H9 (cell line): Measurements from ENCODE around the gene ARHGAP40. TPM values are rescaled to one million over a fixed set of nuclear protein-coding genes. Genes with fewer than 3 reads are reported as not detected.
A peak's percentile ranks its signal among the peaks of the same experiment; 100 is the strongest.

Experiments used
- DNase-seq: peaks from one replicate; pipeline ENCODE4 v3.0.0-alpha.2; 2017
- H2AFZ ChIP-seq: one replicate; pipeline ENCODE4 v1.6.1; 2013; ENCODE audit warnings: mild to moderate bottlenecking, low read length, control low read depth, moderate library complexity
- H2AK5ac ChIP-seq: 2 replicates; pipeline ENCODE4 v1.6.1; 2013; ENCODE audit warnings: low read length, control low read depth, mixed read lengths; ENCODE audit not compliant: insufficient read length
- H2BK120ac ChIP-seq: one replicate; pipeline ENCODE4 v1.6.1; 2013; ENCODE audit warnings: low read depth, mild to moderate bottlenecking, low read length, control low read depth, inconsistent platforms; ENCODE audit not compliant: poor library complexity, severe bottlenecking
- H2BK12ac ChIP-seq: 2 replicates; pipeline ENCODE4 v1.6.1; 2013; ENCODE audit warnings: low read length, control low read depth, mixed read lengths, low read depth; ENCODE audit not compliant: insufficient read length
- H2BK15ac ChIP-seq: 2 replicates; pipeline ENCODE4 v1.6.1; 2013; ENCODE audit warnings: low read depth, low read length, control low read depth
- H2BK20ac ChIP-seq: one replicate; pipeline ENCODE4 v1.6.1; 2013; ENCODE audit warnings: low read depth, mild to moderate bottlenecking, low read length, control low read depth, inconsistent platforms; ENCODE audit not compliant: poor library complexity, severe bottlenecking
- H2BK5ac ChIP-seq: 2 replicates; pipeline ENCODE4 v1.6.1; 2013; ENCODE audit warnings: low read length, control low read depth, mixed read lengths; ENCODE audit not compliant: insufficient read length
- H3K14ac ChIP-seq: 2 replicates; pipeline ENCODE4 v1.6.1; 2013; ENCODE audit warnings: low read length, control low read depth; ENCODE audit not compliant: insufficient read depth
- H3K18ac ChIP-seq: 2 replicates; pipeline ENCODE4 v1.6.1; 2013; ENCODE audit warnings: low read depth, mild to moderate bottlenecking, mixed read lengths, low read length, control low read depth; ENCODE audit not compliant: insufficient read length
- H3K23ac ChIP-seq: 2 replicates; pipeline ENCODE4 v1.6.1; 2013; ENCODE audit warnings: low read length, control low read depth, mixed read lengths, low read depth; ENCODE audit not compliant: insufficient read length
- H3K23me2 ChIP-seq: 2 replicates; pipeline ENCODE4 v1.6.1; 2013; ENCODE audit warnings: low read depth, mild to moderate bottlenecking, mixed read lengths, low read length, control low read depth; ENCODE audit not compliant: insufficient read length, poor library complexity, severe bottlenecking
- H3K27ac ChIP-seq: 2 replicates; pipeline ENCODE4 v1.5.1; 2013; ENCODE audit warnings: low read length, control low read depth, mixed read lengths, low read depth; ENCODE audit not compliant: insufficient read length
- H3K27me3 ChIP-seq: 2 replicates; pipeline ENCODE4 v1.6.1; 2013; ENCODE audit warnings: low read length, control low read depth, inconsistent platforms; ENCODE audit not compliant: insufficient read depth
- H3K4ac ChIP-seq: 2 replicates; pipeline ENCODE4 v1.6.1; 2013; ENCODE audit warnings: low read depth, mild to moderate bottlenecking, control low read depth, inconsistent platforms, low read length, moderate library complexity
- H3K4me1 ChIP-seq: 2 replicates; pipeline ENCODE4 v1.6.1; 2013; ENCODE audit warnings: low read length, control low read depth, inconsistent platforms; ENCODE audit not compliant: insufficient read depth
- H3K4me2 ChIP-seq: 2 replicates; pipeline ENCODE4 v1.6.1; 2013; ENCODE audit warnings: low read length, control low read depth, mixed read lengths; ENCODE audit not compliant: insufficient read length, insufficient read depth
- H3K56ac ChIP-seq: 2 replicates; pipeline ENCODE4 v1.6.1; 2013; ENCODE audit warnings: low read depth, mild to moderate bottlenecking, mixed read lengths, low read length, control low read depth; ENCODE audit not compliant: insufficient read length
- H3K79me1 ChIP-seq: 2 replicates; pipeline ENCODE4 v1.6.1; 2013; ENCODE audit warnings: low read depth, mild to moderate bottlenecking, moderate library complexity, low read length, control low read depth, inconsistent platforms; ENCODE audit not compliant: insufficient read depth, poor library complexity, severe bottlenecking
- H3K79me2 ChIP-seq: 2 replicates; pipeline ENCODE4 v1.6.1; 2013; ENCODE audit warnings: low read length, control low read depth, inconsistent platforms; ENCODE audit not compliant: insufficient read depth
- H3K9ac ChIP-seq: 2 replicates; pipeline ENCODE4 v1.6.1; 2013; ENCODE audit warnings: low read length, control low read depth, mixed read lengths; ENCODE audit not compliant: insufficient read length; ENCODE audit errors: extremely low read depth
- H3K9me3 ChIP-seq: one replicate; pipeline ENCODE4 v1.6.1; 2013; ENCODE audit warnings: low read depth, low read length, inconsistent platforms; ENCODE audit not compliant: control insufficient read depth
- H3T11ph ChIP-seq: one replicate; pipeline ENCODE4 v1.6.1; 2013; ENCODE audit warnings: mild to moderate bottlenecking, low read length, control low read depth, inconsistent platforms
- H4K20me1 ChIP-seq: one replicate; pipeline ENCODE4 v1.6.1; 2013; ENCODE audit not compliant: control insufficient read depth, insufficient read length, insufficient read depth
- H4K5ac ChIP-seq: 2 replicates; pipeline ENCODE4 v1.6.1; 2013; ENCODE audit warnings: low read depth, mild to moderate bottlenecking, mixed read lengths, low read length, control low read depth; ENCODE audit not compliant: insufficient read length
- H4K8ac ChIP-seq: replicated peaks from 2 replicates; pipeline ENCODE4 v1.6.1; 2013; ENCODE audit warnings: low read length, control low read depth, mixed read lengths, low read depth; ENCODE audit not compliant: insufficient read length
- H4K91ac ChIP-seq: 2 replicates; pipeline ENCODE4 v1.6.1; 2013; ENCODE audit warnings: low read depth, mild to moderate bottlenecking, moderate library complexity, mixed read lengths, low read length, control low read depth; ENCODE audit not compliant: insufficient read length
- H3K27ac Mint-ChIP-seq, 3 experiments: 2 replicates in 2 of 3; 3 replicates in 1 of 3; pipeline ENCODE4 v1.8.0; 2020 to 2021; ENCODE audit warnings: mixed read lengths in 3 of 3, mild to moderate bottlenecking in 1 of 3, moderate library complexity in 1 of 3
- H3K27me3 Mint-ChIP-seq: 2 replicates; pipeline ENCODE4 v1.8.0; 2021; ENCODE audit warnings: low read depth, mild to moderate bottlenecking, moderate library complexity, mixed read lengths
- H3K36me3 Mint-ChIP-seq, 3 experiments: 2 replicates in 2 of 3; 3 replicates in 1 of 3; pipeline ENCODE4 v1.8.0; 2020 to 2021; ENCODE audit warnings: low read depth in 3 of 3, mixed read lengths in 3 of 3; ENCODE audit not compliant: insufficient read depth in 1 of 3
- H3K4me1 Mint-ChIP-seq, 2 experiments: 2 replicates each; pipeline ENCODE4 v1.8.0; 2020; ENCODE audit warnings: mixed read lengths in 2 of 2
- H3K4me3 Mint-ChIP-seq, 2 experiments: 2 replicates in 1 of 2; 3 replicates in 1 of 2; pipeline ENCODE4 v1.8.0; 2020 to 2021; ENCODE audit warnings: mild to moderate bottlenecking in 2 of 2, mixed read lengths in 2 of 2, moderate library complexity in 1 of 2
- H3K9me3 Mint-ChIP-seq, 2 experiments: 2 replicates in 1 of 2; 3 replicates in 1 of 2; pipeline ENCODE4 v1.8.0; 2020; ENCODE audit warnings: mild to moderate bottlenecking in 2 of 2, mixed read lengths in 2 of 2, moderate library complexity in 1 of 2
- CTCF ChIP-seq: fragments of 200-600 bp; sonication (generic); conservative IDR thresholded peaks from 3 replicates; pipeline ENCODE4 v1.8.0; 2021; ENCODE audit warnings: antibody characterized with exemption, mild to moderate bottlenecking
- WGBS: extraction: QIAGEN DNeasy Blood & Tissue Kit; methylation state at CpG from one replicate; pipeline ENCODE4 v1.1.7; 2013; ENCODE audit warnings: missing lambda C conversion rate, low lambda C conversion rate, mixed read lengths; ENCODE audit not compliant: insufficient read length; ENCODE audit errors: extremely low coverage; 5-methylcytosine and 5-hydroxymethylcytosine counted together
- total RNA-seq: library from RNA; stranded (reverse); gene quantifications from 2 replicates; pipeline ENCODE4 v1.2.1, GENCODE V29; 2021

The ARHGAP40 gene
- total RNA-seq, 1 experiment from 2014 or later = 0.17 TPM

GRCh38 chr20:38658879-38659596 lies 57.4 kb downstream of the ARHGAP40 start:
- H3K27me3 Mint-ChIP-seq = peaks cover 56% of the 10 kb centered on the region
- no peak overlapping the region for H3K18ac ChIP-seq
- H3K27ac Mint-ChIP-seq = no peak overlapping the region
- H3K4me2 ChIP-seq = no peak overlapping the region
- no peaks in the 10 kb centered on the region for H3K79me2 ChIP-seq
- H4K8ac ChIP-seq = no peak overlapping the region
- no peak overlapping the region for H3T11ph ChIP-seq
- H3K14ac ChIP-seq = no peak overlapping the region
- H3K36me3 Mint-ChIP-seq = peaks cover 0 to 1% (median 0%) of the 10 kb centered on the region in 3 experiments; a peak in 2 of 7 replicates
- H3K27me3 ChIP-seq = no peaks in the 10 kb centered on the region; the same call in 1 of the 2 replicates
- H2BK15ac ChIP-seq = no peak overlapping the region
- no peaks in the 10 kb centered on the region for H3K4me1 ChIP-seq
- H4K5ac ChIP-seq = no peak overlapping the region
- no peaks in the 10 kb centered on the region for H3K79me1 ChIP-seq
- no peaks in the 10 kb centered on the region for H3K23me2 ChIP-seq
- no peak overlapping the region for H3K4ac ChIP-seq
- DNase-seq = peak; percentile 87
- H4K91ac ChIP-seq = no peak overlapping the region
- no peak overlapping the region for H2BK5ac ChIP-seq
- no peak overlapping the region for H2BK20ac ChIP-seq
- H2BK12ac ChIP-seq = no peak overlapping the region
- H2BK120ac ChIP-seq = no peak overlapping the region
- TF ChIP-seq CTCF = peak; percentile 86
- no peak overlapping the region for H3K9ac ChIP-seq
- no peak overlapping the region for H2AK5ac ChIP-seq
- no peaks in the 10 kb centered on the region for H3K9me3 ChIP-seq
- no peak overlapping the region for H3K56ac ChIP-seq
- no peak overlapping the region for H2AFZ ChIP-seq
- WGBS = no CpG with 5 or more reads among the region's 10 CpGs
- H4K20me1 ChIP-seq = no peaks in the 10 kb centered on the region
- no peak overlapping the region for H3K23ac ChIP-seq
- peaks cover 8 to 22% of the 10 kb centered on the region in 2 experiments for H3K4me1 Mint-ChIP-seq
- no peak overlapping the region for H3K27ac ChIP-seq
- peaks cover 0 to 3% of the 10 kb centered on the region in 2 experiments; a peak in 1 of 5 replicates for H3K9me3 Mint-ChIP-seq
- H3K4me3 Mint-ChIP-seq = no peak overlapping the region
